H1 (cell line): ENCODE results near the gene CRADD. TPM values are rescaled to one million over a fixed set of nuclear protein-coding genes. Genes with fewer than 3 reads are reported as not detected.

Experiments
- CTCF ChIA-PET: fragments of 300-600 bp; sonication (Branson Sonifier 250); formaldehyde crosslinking; loops from one replicate; lab custom pipeline; 2021; ENCODE audit not compliant: partially characterized antibody; lab: Charles Lee
- POLR2A ChIA-PET: fragments of 300-600 bp; sonication (Branson Sonifier 250); formaldehyde crosslinking; loops from one replicate; lab custom pipeline; 2021; ENCODE audit warnings: inconsistent platforms; ENCODE audit not compliant: partially characterized antibody; lab: Charles Lee
- DNase-seq, 2 experiments: peaks; one replicate each; pipeline versions ENCODE4 v3.0.0 to v3.0.0-alpha.2; 2010 to 2022; ENCODE audit warnings: low spot score in 2 of 2, low read depth in 1 of 2, mixed read lengths in 1 of 2
- FAIRE-seq: peaks from 2 replicates; lab custom pipeline; 2011; peaks lifted over from hg19 to GRCh38; lab: Jason Lieb, UNC
- H2AFZ ChIP-seq: 2 replicates; pipeline ENCODE4 v1.8.1; 2012; ENCODE audit warnings: low read length, inconsistent platforms
- H2AK5ac ChIP-seq: 2 replicates; pipeline ENCODE4 v1.6.1; 2013; ENCODE audit warnings: low read depth, low read length
- H2BK120ac ChIP-seq: replicated peaks from 2 replicates; pipeline ENCODE3; 2013; ENCODE audit warnings: low read depth, low read length, inconsistent platforms
- H2BK12ac ChIP-seq: 2 replicates; pipeline ENCODE4 v1.6.1; 2013; ENCODE audit warnings: low read depth, low read length
- H2BK15ac ChIP-seq: 2 replicates; pipeline ENCODE4 v1.6.1; 2013; ENCODE audit warnings: low read length
- H2BK20ac ChIP-seq: 2 replicates; pipeline ENCODE4 v1.6.1; 2013; ENCODE audit warnings: low read length
- H2BK5ac ChIP-seq: 2 replicates; pipeline ENCODE4 v1.6.1; 2013; ENCODE audit warnings: low read depth, low read length
- H3K14ac ChIP-seq: 2 replicates; pipeline ENCODE4 v1.6.1; 2013; ENCODE audit warnings: inconsistent platforms; ENCODE audit not compliant: insufficient read length
- H3K18ac ChIP-seq: 2 replicates; pipeline ENCODE4 v1.6.1; 2013; ENCODE audit warnings: low read length; ENCODE audit errors: extremely low read depth
- H3K23ac ChIP-seq: 2 replicates; pipeline ENCODE4 v1.6.1; 2013; ENCODE audit warnings: inconsistent platforms; ENCODE audit not compliant: insufficient read length
- H3K23me2 ChIP-seq: 2 replicates; pipeline ENCODE4 v1.6.1; 2013; ENCODE audit warnings: low read depth, low read length
- H3K27ac ChIP-seq: 2 replicates; pipeline ENCODE4 v1.6.1; 2011; ENCODE audit warnings: low read depth, low read length, inconsistent platforms
- H3K27me3 ChIP-seq, 4 experiments: replicated peaks in 1 of 4; 1 replicate in 1 of 4; 2 replicates in 3 of 4; pipeline versions ENCODE4 v1.6.1 to v1.8.1; 2011 to 2013; ENCODE audit warnings: low read length in 3 of 4, mild to moderate bottlenecking in 3 of 4, inconsistent platforms in 2 of 4, mixed read lengths in 2 of 4, moderate library complexity in 1 of 4; ENCODE audit not compliant: control insufficient read depth in 3 of 4, insufficient read depth in 3 of 4; ENCODE audit errors: extremely low read depth in 1 of 4
- H3K36me3 ChIP-seq, 4 experiments: 2 replicates each; pipeline versions ENCODE4 v1.6.1 to v1.8.1; 2011 to 2013; ENCODE audit warnings: mild to moderate bottlenecking in 4 of 4, low read length in 3 of 4, moderate library complexity in 2 of 4, control low read depth in 1 of 4, inconsistent platforms in 1 of 4; ENCODE audit not compliant: insufficient read depth in 4 of 4, control insufficient read depth in 2 of 4
- H3K4ac ChIP-seq: replicated peaks from 2 replicates; pipeline ENCODE3; 2013; ENCODE audit warnings: low read length, low read depth, mixed read lengths, inconsistent platforms; ENCODE audit not compliant: insufficient read length
- H3K4me1 ChIP-seq, 4 experiments: replicated peaks in 1 of 4; 1 replicate in 1 of 4; 2 replicates in 3 of 4; pipeline versions ENCODE4 v1.6.1 to v1.8.1; 2011 to 2013; ENCODE audit warnings: low read length in 3 of 4, inconsistent platforms in 2 of 4, mixed read lengths in 1 of 4; ENCODE audit not compliant: insufficient read depth in 4 of 4, control insufficient read depth in 3 of 4
- H3K4me2 ChIP-seq, 2 experiments: 2 replicates each; pipeline versions ENCODE4 v1.6.1 to v1.8.1; 2011 to 2013; ENCODE audit warnings: low read depth in 2 of 2, low read length in 2 of 2, control low read depth in 1 of 2, inconsistent platforms in 1 of 2, mild to moderate bottlenecking in 1 of 2; ENCODE audit not compliant: insufficient read depth in 1 of 2
- H3K4me3 ChIP-seq, 4 experiments: fragments of 200-600, 300-600 bp in 1 of 4; sonication (generic), shearing (Covaris generic), sonication (Bioruptor Twin) in 1 of 4; 2 replicates each; pipeline versions ENCODE4 v1.5.1 to v1.8.1; 2011 to 2016; ENCODE audit warnings: low read length in 4 of 4, low read depth in 3 of 4, control low read depth in 2 of 4, inconsistent platforms in 2 of 4, mild to moderate bottlenecking in 2 of 4, mixed read lengths in 1 of 4, moderate library complexity in 1 of 4; ENCODE audit not compliant: insufficient read depth in 2 of 4; ENCODE audit errors: extremely low read depth in 1 of 4
- H3K56ac ChIP-seq: replicated peaks from 2 replicates; pipeline ENCODE3; 2013; ENCODE audit warnings: low read depth, mild to moderate bottlenecking, mixed read lengths, low read length, inconsistent platforms; ENCODE audit not compliant: insufficient read length
- H3K79me1 ChIP-seq: 2 replicates; pipeline ENCODE4 v1.6.1; 2013; ENCODE audit warnings: low read depth, low read length, control low read depth
- H3K79me2 ChIP-seq, 2 experiments: 2 replicates each; pipeline versions ENCODE4 v1.6.1 to v1.8.1; 2012 to 2013; ENCODE audit warnings: low read length in 2 of 2, mild to moderate bottlenecking in 2 of 2, inconsistent platforms in 1 of 2; ENCODE audit not compliant: insufficient read depth in 2 of 2, control insufficient read depth in 1 of 2
- H3K9ac ChIP-seq, 4 experiments: replicated peaks in 1 of 4; 1 replicate in 1 of 4; 2 replicates in 3 of 4; pipeline versions ENCODE4 v1.6.1 to v1.8.1; 2011 to 2013; ENCODE audit warnings: low read depth in 3 of 4, low read length in 3 of 4, control low read depth in 2 of 4, mild to moderate bottlenecking in 2 of 4, moderate library complexity in 2 of 4, inconsistent platforms in 1 of 4; ENCODE audit errors: extremely low read depth in 1 of 4
- H3K9me3 ChIP-seq, 2 experiments: 2 replicates each; pipeline versions ENCODE4 v1.6.1 to v1.8.1; 2012 to 2013; ENCODE audit warnings: mild to moderate bottlenecking in 2 of 2, moderate library complexity in 2 of 2, control low read depth in 1 of 2, inconsistent platforms in 1 of 2, low read depth in 1 of 2, low read length in 1 of 2, mixed read lengths in 1 of 2; ENCODE audit not compliant: insufficient read depth in 2 of 2
- H4K20me1 ChIP-seq, 2 experiments: replicated peaks in 1 of 2; 2 replicates each; pipeline versions ENCODE3 to v1.8.1; 2011 to 2013; ENCODE audit warnings: inconsistent platforms in 2 of 2, low read length in 2 of 2, mild to moderate bottlenecking in 1 of 2; ENCODE audit not compliant: insufficient read depth in 2 of 2, control insufficient read depth in 1 of 2
- H4K5ac ChIP-seq: 2 replicates; pipeline ENCODE4 v1.6.1; 2013; ENCODE audit warnings: low read length, low read depth, mixed read lengths, inconsistent platforms; ENCODE audit not compliant: insufficient read length
- H4K8ac ChIP-seq: 2 replicates; pipeline ENCODE4 v1.8.0; 2013; ENCODE audit warnings: mild to moderate bottlenecking, moderate library complexity, low read length, inconsistent platforms; ENCODE audit not compliant: insufficient read depth; ENCODE audit errors: extremely low read depth
- H4K91ac ChIP-seq: replicated peaks from 2 replicates; pipeline ENCODE3; 2013; ENCODE audit warnings: low read length, mixed read lengths, inconsistent platforms; ENCODE audit not compliant: insufficient read length
- CHD1 ChIP-seq: IDR thresholded peaks from 2 replicates; pipeline ENCODE4 v1.6.1; 2012; ENCODE audit warnings: low read depth, low read length, improper control_type of control experiment
- FOSL1 ChIP-seq: IDR thresholded peaks from 2 replicates; pipeline ENCODE4 v1.6.1; 2011; ENCODE audit warnings: mild to moderate bottlenecking, low read depth, low read length, moderate library complexity; ENCODE audit not compliant: insufficient read depth
- NANOG ChIP-seq: IDR thresholded peaks from 2 replicates; pipeline ENCODE4 v1.6.1; 2011; ENCODE audit warnings: low read length, low read depth, mild to moderate bottlenecking, inconsistent platforms; ENCODE audit not compliant: insufficient read depth, poor library complexity, severe bottlenecking
- RBBP5 ChIP-seq: IDR thresholded peaks from 2 replicates; pipeline ENCODE4 v1.7.1; 2012; ENCODE audit warnings: low read depth, mild to moderate bottlenecking, inconsistent platforms, low read length, moderate library complexity, borderline replicate concordance
- SIX5 ChIP-seq: IDR thresholded peaks from 2 replicates; pipeline ENCODE4 v1.6.1; 2011; ENCODE audit warnings: mild to moderate bottlenecking, low read depth, low read length
- SP2 ChIP-seq: IDR thresholded peaks from 2 replicates; pipeline ENCODE4 v1.6.1; 2012; ENCODE audit warnings: mild to moderate bottlenecking, low read length, inconsistent platforms
- TAF1 ChIP-seq: IDR thresholded peaks from 2 replicates; pipeline ENCODE4 v1.6.1; 2011; ENCODE audit warnings: mild to moderate bottlenecking, low read depth, low read length
- WGBS, 2 experiments: shearing (Covaris generic) in 1 of 2; methylation state at CpG; one replicate each; pipeline versions ENCODE4 v1.1.6 to v1.1.7; 2013 to 2015; ENCODE audit warnings: low lambda C conversion rate in 2 of 2, mixed read lengths in 2 of 2, inconsistent platforms in 1 of 2, low coverage in 1 of 2, missing lambda C conversion rate in 1 of 2; ENCODE audit not compliant: insufficient replicate concordance in 2 of 2, insufficient coverage in 1 of 2, insufficient read length in 1 of 2; ENCODE audit errors: extremely low coverage in 1 of 2, missing lambda C conversion rate in 1 of 2; 5-methylcytosine and 5-hydroxymethylcytosine counted together
- polyA plus RNA-seq, 7 experiments: library from polyadenylated mRNA; depleted of rRNA in 3 of 7; stranded (reverse) in 5 of 7; unstranded in 2 of 7; fragments of >200 nt in 5 of 7; fragments of 200-250 nt in 2 of 7; gene quantifications; 1 replicate in 5 of 7; 2 replicates in 1 of 7; 4 replicates in 1 of 7; pipeline versions ENCODE4 v1.2.1 to v1.2.3, GENCODE V29; 2011 to 2013; ENCODE audit warnings: missing spikeins in 2 of 7, mixed read lengths in 2 of 7
- total RNA-seq: library from RNA; stranded (reverse); fragmentation: NEBNext Ultra II Directional; extraction: Animal tissue kit (Norgen Biotek cat#: 25700); gene quantifications from 2 replicates; pipeline ENCODE4 v1.2.1, GENCODE V29; 2021

CRADD gene
- total and polyA plus RNA-seq, 2 of the 8 experiments (the other 6 are each of a cell fraction or from before 2014, with no cell fraction given): 8.1 to 15.4 TPM

DNA sequence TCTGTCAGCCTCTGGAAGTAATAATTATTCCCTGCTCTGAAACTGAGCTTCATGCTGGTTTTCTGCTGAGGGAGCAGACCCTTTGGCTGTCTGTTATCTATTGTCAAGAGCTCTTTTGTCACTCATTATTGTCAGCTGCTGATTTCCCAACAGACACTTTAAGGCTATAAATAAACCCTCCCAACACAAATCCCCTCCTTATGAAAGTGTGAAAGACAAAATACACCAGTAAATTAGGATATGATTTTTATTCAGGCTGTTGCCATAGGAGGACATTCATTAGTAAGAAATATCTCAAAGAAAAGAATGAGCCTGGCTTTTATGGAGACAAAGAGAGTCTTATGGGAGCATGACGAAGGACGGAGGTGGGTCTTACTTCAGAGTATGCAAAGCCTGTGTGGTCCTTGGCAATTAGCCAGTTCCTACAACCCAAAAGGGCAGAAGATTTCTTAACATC lies 180.8 kb downstream of the CRADD start:
- Histone ChIP-seq H3K36me3 (no peaks in the 10 kb centered on the region), H4K91ac (no peak overlapping the region), H2BK15ac (no peak overlapping the region), H2BK5ac (no peak overlapping the region), H3K23ac (no peak overlapping the region), H3K27ac (no peak overlapping the region), H3K4me3 (no peak overlapping the region), H4K8ac (no peak overlapping the region), H3K9me3 (no peaks in the 10 kb centered on the region), H2BK120ac (no peak overlapping the region), H3K79me1 (no peaks in the 10 kb centered on the region), H3K56ac (no peak overlapping the region), H3K79me2 (no peaks in the 10 kb centered on the region), H2BK12ac (no peak overlapping the region), H2AK5ac (no peak overlapping the region), H3K14ac (no peak overlapping the region), H3K23me2 (no peaks in the 10 kb centered on the region), H3K4ac (no peak overlapping the region), H3K18ac (no peak overlapping the region), H3K27me3 (no peaks in the 10 kb centered on the region), H4K5ac (no peak overlapping the region), H3K9ac (no peak overlapping the region), H3K4me1 (no peaks in the 10 kb centered on the region; a peak in 1 of 7 replicates), H2AFZ (no peak overlapping the region), H3K4me2 (no peak overlapping the region), H4K20me1 (no peaks in the 10 kb centered on the region), H2BK20ac (no peak overlapping the region)
- ChIA-PET POLR2A (no interaction called here), CTCF (interaction anchor here (0.8 kb wide), 1 partner anchor 244 kb away, joined by 3 read pairs; no protein-coding TSS in a partner anchor)
- TF ChIP-seq FOSL1 (no peak), TAF1 (no peak), NANOG (no peak), RBBP5 (no peak), SP2 (no peak), CHD1 (no peak), SIX5 (no peak)
- DNase-seq (no peak), FAIRE-seq (no peak)
- WGBS, 2 experiments: 85% methylated on average over 2 of the region's 2 CpGs; no CpG with 5 or more reads in 1 of the 2 experiments
